ENCODE data around the gene RET. TPM values are rescaled to one million over a fixed set of nuclear protein-coding genes. Genes with fewer than 3 reads are reported as not detected.

Gene RET
- total RNA-seq, 4 donors from 2014 or later, result 0.79 to 1.3 (median 0.96) TPM

GRCh38 chr10:43156590-43157341, 79.9 kb downstream of the RET start:
- no peak for DNase-seq (ENCODE audit: low spot score)
- ATAC-seq (ENCODE audit: low FRiP score), result no peak
- TF ChIP-seq CTCF (IDR thresholded peaks at IDR 0.05), result no peak

- no peak for DNase-seq (ENCODE audit: low spot score)
- no peak for ATAC-seq (ENCODE audit: low FRiP score)
- no peak for TF ChIP-seq CTCF (IDR thresholded peaks at IDR 0.05)
Measured at GRCh38 chr10:43158636-43159035, 81.8 kb downstream of the RET start.

DNA sequence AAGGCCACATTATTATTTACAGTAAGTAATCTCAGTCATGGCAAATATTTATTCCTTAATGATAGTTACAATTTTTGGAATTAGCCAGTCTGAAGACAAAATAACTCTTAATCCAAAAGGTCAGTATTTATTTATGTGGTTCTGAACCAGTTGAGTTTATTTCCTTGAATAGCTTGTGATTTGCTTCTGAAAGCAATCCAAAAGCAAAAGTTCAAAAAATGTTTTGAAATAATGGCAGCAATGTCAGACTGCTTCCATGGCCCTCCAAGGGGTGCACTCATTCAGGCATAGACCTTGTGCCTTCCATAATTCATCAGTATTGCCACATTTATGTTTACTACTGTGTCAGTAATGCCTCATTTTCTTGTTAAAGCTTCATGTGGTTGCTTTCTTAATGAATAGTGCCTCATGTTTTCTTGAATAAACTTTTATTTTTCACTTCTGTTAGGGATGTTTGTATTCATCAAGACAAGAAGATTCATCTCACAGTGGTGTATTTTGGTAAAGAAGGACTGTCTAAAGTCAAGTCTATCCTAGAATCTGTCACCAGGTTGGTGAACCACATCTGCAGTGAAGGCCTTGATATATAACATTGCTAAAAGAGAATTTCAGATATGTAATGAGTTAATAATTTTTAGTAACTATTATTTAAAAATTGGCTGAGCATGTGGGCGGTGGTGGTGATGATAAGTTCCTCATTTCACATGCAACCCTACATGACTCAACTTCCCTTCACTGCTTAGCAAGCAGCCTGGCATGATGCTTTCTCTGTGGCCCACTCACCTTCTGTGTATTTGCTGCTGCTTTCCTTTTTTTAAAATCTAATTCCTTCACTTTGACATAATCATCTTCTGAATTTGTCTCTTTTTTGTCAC, 83.4 kb downstream of the RET start:
- ATAC-seq (ENCODE audit: low FRiP score) (no peak), DNase-seq (ENCODE audit: low spot score) (no peak)
- TF ChIP-seq CTCF (IDR thresholded peaks at IDR 0.05), result no peak

DNA sequence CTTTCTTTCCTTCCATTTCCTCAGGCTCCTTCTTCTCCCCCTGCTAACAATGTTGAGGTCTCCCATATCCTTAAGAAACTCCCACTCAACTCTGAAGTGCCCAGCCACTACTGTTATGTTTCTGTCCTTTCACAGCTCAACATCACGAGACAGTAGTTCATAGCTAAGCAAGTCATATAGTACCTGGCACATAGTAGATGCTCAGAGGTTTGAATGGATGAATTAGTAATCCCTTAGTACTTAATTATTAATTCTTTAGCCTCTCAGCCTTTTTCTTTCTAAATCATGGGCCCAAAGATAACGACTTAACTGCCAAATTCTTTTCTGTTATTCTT, 84.0 kb downstream of the RET start:
- DNase-seq (ENCODE audit: low spot score), result no peak
- no peak for TF ChIP-seq CTCF (IDR thresholded peaks at IDR 0.05)
- no peak for ATAC-seq (ENCODE audit: low FRiP score)

- ATAC-seq (ENCODE audit: low FRiP score) (no peak), DNase-seq (ENCODE audit: low spot score) (no peak)
- TF ChIP-seq CTCF (IDR thresholded peaks at IDR 0.05), result no peak
Measured at GRCh38 chr10:43162604-43163003, 85.7 kb downstream of the RET start.

DNA sequence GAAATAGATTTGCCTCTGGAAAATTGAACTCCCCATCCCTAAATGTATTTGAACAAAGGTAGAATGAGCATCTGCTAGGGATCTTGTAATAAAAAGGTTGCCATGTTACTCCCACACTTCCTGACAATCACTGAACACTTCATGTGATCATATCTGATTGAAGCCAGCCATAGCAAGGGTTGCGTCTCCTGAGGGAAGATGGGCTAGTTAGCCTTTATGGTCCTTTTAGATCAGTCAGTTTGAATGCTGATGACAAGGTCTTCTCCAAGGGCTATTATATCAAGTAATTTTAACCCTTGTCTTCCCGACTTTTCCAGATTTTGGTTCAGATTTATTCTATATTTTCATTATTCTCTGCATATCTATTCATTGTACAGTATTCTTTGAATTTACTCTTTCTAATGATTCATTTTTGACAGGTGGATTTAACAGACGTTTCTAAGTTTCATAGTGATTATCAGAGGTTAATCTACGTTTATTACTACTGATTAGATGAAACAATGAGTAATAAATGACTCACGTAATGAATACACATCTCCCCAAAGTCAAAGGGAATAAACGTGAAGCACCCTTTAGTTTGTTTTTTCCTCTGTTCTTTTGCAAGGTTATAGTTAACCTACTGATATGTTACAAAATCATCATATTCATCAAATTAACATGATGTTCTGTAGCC, 89.5 kb downstream of the RET start:
- no peak for TF ChIP-seq CTCF (IDR thresholded peaks at IDR 0.05)
- DNase-seq (ENCODE audit: low spot score) (no peak), ATAC-seq (ENCODE audit: low FRiP score) (no peak)
